ENCODE data around the gene ADCY4.

The ADCY4 gene

DNA sequence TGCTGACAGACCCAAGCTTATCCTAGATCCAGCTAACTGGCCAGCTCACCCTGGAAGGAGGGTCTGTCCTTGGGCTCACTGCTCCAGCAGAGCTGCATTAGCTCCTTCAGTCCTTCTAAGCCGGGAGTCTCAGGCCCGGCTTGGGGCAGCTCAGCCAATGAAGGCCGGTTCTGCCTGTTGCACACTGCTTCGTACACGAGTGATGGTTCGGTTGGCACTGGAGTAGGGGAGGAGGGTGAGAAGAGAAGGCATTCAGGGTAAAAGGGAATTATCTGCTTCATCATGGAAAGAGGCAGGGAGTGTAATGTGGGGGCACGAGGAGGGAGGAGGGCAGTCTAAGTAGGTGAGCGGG is 2.9 kb upstream of the ADCY4 start:
- DNase-seq, result no peak

GRCh38 chr14:24337144-24337823 is 2.4 kb upstream of the ADCY4 start:
- no peak for DNase-seq

GRCh38 chr14:24335461-24336171 is 745 bp upstream of the ADCY4 start:
- no peak for DNase-seq

DNA sequence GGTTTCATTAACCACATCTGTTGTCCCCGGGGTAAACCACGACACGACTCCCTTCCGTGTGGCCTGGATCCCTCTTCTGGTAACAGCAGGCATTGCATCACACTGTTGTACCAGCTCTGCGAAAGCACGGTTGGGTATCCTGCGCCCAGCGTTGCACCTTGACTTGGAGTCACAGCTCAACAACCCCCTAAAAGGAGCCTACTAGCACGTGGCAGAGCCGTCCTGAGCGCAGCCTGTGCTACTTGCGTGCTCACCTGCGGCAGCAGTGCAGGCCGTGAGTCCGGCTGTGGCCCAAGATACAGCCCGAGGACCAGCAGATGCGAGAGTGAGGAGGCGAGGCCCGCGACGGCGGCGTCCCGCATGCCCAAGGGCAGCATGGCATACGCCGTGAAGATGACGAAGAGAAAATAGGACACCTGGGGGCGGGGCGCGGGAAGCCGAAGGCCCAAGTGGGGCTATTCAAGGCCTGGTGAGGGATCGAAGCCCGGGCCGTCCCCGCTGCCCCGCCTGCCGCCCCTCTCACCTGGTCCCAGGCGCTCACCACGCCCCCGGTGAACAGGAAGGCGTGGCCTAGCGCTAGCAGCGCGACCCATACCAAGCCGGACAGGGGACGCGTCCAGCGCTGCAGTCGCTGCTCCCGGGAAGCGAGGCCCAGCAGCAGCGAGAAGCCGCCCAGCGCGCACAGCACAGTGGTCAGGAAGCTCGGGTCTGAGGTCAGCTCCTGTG is 2.4 kb downstream of the ADCY4 start:
- DNase-seq, result peak; percentile 82 to 87

GRCh38 chr14:24331731-24332267 is 3.1 kb downstream of the ADCY4 start:
- no peak for DNase-seq

DNA sequence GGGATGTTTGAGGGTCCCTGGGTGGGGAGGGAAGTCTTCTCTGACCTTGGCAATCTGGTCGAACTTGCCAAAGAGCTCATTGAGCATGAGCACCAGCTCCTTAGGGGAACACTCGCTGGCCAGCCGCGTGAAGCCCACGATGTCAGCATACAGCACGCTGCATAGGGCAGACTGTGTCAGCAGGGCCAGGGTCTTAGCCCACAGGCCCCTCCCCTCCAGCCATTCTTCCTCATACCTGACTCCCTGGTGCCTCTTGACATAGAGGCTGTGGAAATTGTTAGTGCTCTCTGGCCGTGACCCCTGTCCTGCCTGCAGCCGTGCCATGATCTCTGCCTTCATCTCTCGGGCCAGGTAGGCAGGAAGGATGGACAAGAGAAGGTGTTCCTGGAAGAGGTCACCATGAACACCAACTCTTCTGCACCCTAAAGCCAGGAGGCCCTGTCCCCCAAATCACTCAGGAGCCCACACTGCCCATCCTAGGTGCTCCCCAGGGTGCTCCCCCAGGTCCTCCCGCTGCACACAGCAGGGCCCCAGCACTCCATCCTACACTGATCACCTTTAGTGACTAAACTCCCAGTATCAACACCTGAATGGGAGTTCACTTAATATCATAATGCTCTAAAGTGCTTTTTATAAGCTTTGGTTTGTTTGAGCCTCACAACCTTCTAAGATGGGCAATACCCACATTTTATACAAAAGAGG is 3.7 kb downstream of the ADCY4 start:
- DNase-seq, result no peak

- peak; percentile 63 to 69 for DNase-seq
Observed at GRCh38 chr14:24329736-24330135, 5.1 kb downstream of the ADCY4 start.

- no peak for DNase-seq
Observed at GRCh38 chr14:24329073-24329663, 5.7 kb downstream of the ADCY4 start.

DNA sequence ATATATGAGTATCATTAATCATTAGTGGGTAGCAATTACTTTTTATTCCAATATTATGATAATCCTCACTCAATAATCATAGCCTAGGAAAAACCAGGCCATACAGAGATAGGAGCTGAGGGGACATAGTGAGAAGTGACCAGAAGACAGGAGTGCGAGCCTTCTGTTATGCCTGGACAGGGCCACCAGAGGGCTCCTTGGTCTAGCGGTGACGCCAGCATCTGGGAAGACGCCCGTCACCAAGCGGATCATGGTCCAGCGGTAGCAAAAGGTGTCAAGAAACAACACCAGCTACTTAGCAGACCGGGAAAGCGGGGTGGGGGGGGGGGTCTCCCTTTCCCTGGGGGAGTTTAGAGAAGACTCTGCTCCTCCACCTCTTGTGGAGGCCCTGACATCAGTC is 7.0 kb downstream of the ADCY4 start:
- DNase-seq, result peak in 1 of 2 experiments; percentile 38

DNA sequence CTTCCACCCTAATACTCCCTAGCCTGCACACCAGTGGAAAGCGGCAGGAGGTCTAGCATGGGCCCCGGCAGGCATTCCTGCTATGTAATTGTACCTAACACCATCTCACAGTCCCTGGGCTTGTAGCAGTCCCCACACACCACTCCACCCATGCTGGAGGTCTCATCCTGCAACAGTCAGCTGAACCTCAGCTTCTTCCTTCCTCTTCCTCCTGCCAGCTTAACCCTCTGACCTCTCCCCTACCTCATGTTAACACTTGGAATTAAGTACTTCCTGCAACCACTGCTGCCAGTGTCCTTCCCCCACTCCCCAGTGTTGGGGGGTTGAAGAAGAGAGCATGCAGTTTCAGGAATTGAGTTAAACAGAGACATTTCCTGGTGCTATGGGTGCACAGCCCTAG is 7.6 kb downstream of the ADCY4 start:
- DNase-seq, result no peak

- no peak for DNase-seq
Observed at GRCh38 chr14:24325963-24326362, 8.9 kb downstream of the ADCY4 start.

DNA sequence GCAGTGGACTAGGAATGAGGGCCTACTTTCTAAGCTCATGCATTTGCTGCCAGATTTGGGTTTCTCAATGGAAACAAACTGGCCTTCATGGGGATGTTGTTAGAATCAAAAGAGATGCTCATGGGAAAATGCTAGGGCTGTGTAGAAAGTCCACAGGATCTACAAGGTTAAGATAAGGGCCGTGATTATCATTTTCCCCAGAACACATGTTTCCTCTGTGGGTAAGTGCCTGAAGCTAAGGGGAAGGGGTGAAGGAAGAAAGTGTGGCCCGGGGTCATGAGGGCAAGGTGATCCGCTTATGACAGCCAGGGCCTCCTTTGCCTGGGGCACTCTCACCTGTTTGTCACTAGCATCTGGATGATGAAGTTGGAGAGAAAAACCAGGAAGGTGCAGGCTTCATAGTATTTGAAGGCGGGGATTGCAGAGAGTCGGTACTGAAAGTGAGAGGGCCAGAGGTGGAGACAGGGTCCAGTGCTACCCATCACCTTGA is 9.8 kb downstream of the ADCY4 start:
- DNase-seq, result no peak

DNA sequence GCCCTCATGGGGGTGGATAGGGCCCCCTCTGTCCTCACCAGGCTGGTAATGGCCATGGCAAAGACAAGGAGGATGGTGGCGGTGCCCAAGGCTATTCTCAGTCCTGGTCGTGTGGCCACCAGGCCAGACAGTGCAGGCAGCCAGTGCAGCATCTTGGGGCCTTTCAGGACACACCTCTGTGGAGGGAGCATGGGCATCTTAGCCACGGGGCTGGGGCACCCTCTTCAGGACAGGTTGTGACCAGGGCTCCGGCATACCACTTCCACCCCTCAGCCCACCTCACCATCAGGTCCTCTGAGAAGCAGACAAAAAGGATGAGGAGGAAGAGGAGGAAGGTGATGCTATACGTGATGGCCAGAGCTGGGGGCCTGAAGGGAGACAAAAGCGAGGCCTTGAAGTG is 10.8 kb downstream of the ADCY4 start:
- no peak for DNase-seq

DNA sequence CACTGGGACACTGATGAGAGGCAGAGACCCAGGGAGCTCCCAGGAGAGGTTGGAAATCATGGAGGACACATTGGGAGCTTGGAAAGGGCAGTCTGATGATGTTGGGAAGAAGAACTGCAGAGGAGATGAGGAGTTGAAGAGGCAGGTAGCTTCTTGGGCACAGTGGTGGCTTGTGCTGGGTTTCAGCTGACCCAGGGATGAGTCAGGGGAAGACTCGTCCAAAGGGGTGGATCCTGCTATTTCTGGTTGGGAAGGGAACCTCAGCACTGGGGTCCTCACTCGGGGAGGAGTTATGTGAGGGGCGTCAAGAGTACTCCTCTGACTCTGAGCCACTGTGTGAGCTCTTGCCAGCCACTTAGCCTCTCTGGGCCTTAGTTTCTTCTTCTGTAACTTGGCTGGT is 11.5 kb downstream of the ADCY4 start:
- DNase-seq, result no peak

GRCh38 chr14:24322672-24323071 is 12.2 kb downstream of the ADCY4 start:
- DNase-seq, result no peak

DNA sequence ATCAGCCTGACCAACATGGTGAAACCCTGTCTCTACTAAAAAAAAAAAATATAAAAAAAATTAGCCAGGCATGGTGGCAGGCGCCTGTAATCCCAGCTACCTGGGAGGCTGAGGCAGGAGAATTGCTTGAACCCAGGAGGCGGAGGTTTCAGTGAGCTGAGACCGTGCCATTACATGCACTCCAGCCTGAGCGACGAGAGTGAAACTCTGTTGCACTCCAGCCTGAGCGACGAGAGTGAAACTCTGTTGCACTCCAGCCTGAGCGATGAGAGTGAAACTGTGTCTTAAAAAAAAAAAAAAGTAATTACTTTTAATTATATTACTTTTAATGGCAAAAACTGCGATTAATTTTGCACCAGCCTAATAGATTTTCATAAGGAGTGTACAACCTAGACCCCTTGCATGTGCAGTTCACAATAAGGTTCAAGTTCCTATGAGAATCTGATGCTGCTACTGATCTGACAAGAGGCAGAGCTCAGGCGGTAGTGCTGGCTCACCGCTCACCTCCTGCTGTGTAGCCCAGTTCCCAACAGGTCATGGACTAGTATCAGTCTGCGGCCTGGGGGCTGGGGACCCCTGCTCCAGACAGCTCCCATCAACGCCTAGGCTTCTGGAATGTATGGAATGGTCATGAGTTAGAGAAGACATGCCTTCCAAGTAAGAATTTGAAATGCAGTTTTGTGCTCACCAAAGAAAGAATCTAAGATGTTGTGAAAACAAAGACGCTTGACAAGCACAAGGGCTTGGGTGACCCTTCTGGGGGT is 13.5 kb downstream of the ADCY4 start:
- DNase-seq, result no peak

DNA sequence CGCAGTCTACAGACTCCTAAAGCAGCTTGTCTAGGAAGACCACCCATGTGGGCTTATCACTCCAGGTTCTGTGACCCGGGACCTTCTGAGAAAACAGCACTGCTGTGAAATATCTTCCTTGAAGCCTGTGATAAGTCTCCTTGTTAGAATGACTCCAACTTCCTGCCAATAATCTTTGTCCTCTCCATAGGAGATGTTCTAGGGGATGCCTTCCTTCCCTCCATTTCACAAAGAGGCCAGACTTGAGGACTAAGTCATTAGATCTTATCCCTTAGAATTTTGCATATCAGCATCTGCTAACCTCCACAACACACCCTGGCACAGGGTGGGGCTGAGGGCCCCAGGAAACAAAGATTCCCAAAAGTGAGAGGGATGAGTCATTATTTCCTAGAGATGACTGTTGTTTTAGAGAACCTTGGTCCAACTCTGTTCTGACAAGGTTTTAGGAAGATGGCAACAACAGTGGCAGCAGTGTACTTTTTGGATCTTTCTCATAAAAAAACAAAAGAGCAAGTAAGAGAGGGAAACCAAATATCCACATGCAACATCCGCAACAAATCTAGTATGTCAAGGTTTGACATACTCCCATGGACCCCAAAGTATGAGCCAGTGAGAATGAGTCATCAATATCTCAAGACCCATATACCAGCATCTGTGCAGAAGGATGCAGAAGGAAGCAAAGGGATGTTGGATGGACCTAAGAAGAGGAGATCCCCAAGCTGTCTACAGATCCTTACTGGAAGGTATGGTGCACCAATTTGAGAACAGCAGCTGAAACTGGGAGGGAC is 17.5 kb downstream of the ADCY4 start:
- no peak for DNase-seq

GRCh38 chr14:24316597-24316950 is 18.3 kb downstream of the ADCY4 start:
- DNase-seq, result no peak

- DNase-seq, result no peak
Observed at GRCh38 chr14:24315807-24316596, 18.9 kb downstream of the ADCY4 start.

GRCh38 chr14:24315243-24315806 is 19.5 kb downstream of the ADCY4 start:
- no peak for DNase-seq
